IPS-15b (cell line): ENCODE measurements around the gene PDHX.

Source experiments
- H3K27me3 ChIP-seq: one replicate; pipeline ENCODE4 v1.6.1; 2013; ENCODE audit warnings: low read length; ENCODE audit not compliant: control insufficient read depth, insufficient read depth
- H3K36me3 ChIP-seq: one replicate; pipeline ENCODE4 v1.6.1; 2013; ENCODE audit warnings: low read length; ENCODE audit not compliant: control insufficient read depth, insufficient read depth
- H3K4me1 ChIP-seq: one replicate; pipeline ENCODE4 v1.6.1; 2013; ENCODE audit warnings: mild to moderate bottlenecking, low read length; ENCODE audit not compliant: control insufficient read depth, insufficient read depth
- H3K4me3 ChIP-seq: one replicate; pipeline ENCODE4 v1.5.1; 2013; ENCODE audit warnings: low read depth, low read length
- H3K9ac ChIP-seq: one replicate; pipeline ENCODE4 v1.6.1; 2013; ENCODE audit warnings: low read depth, mild to moderate bottlenecking, low read length
- H3K9me3 ChIP-seq: one replicate; pipeline ENCODE4 v1.6.1; 2013; ENCODE audit warnings: mild to moderate bottlenecking, low read length; ENCODE audit not compliant: control insufficient read depth, insufficient read depth

PDHX gene

GRCh38 chr11:34938611-34939010 is 22.2 kb downstream of the PDHX start:
- Histone ChIP-seq H3K27me3 (no peaks in the 10 kb centered on the region), H3K9me3 (no peaks in the 10 kb centered on the region), H3K9ac (no peak overlapping the region), H3K36me3 (no peaks in the 10 kb centered on the region), H3K4me1 (no peaks in the 10 kb centered on the region), H3K4me3 (no peak overlapping the region)

GRCh38 chr11:34940026-34940677 is 23.7 kb downstream of the PDHX start:
- H3K4me3 ChIP-seq: no peak overlapping the region
- H3K9me3 ChIP-seq: no peaks in the 10 kb centered on the region
- no peaks in the 10 kb centered on the region for H3K27me3 ChIP-seq
- no peaks in the 10 kb centered on the region for H3K4me1 ChIP-seq
- no peaks in the 10 kb centered on the region for H3K36me3 ChIP-seq
- H3K9ac ChIP-seq: no peak overlapping the region

- Histone ChIP-seq H3K4me1 (no peaks in the 10 kb centered on the region), H3K9me3 (no peaks in the 10 kb centered on the region), H3K27me3 (no peaks in the 10 kb centered on the region), H3K4me3 (no peak overlapping the region), H3K36me3 (no peaks in the 10 kb centered on the region), H3K9ac (no peak overlapping the region)
These were observed 25.3 kb downstream of the PDHX start for GRCh38 chr11:34941688-34942087.

- no peaks in the 10 kb centered on the region for H3K36me3 ChIP-seq
These were observed 28.3 kb downstream of the PDHX start for GRCh38 chr11:34944692-34945091.

GRCh38 chr11:34948696-34949095 is 32.3 kb downstream of the PDHX start:
- Histone ChIP-seq H3K9ac (no peak overlapping the region), H3K27me3 (no peaks in the 10 kb centered on the region), H3K4me1 (no peaks in the 10 kb centered on the region), H3K4me3 (no peak overlapping the region), H3K9me3 (no peaks in the 10 kb centered on the region), H3K36me3 (no peaks in the 10 kb centered on the region)

More at GRCh38 chr11:34944692-34945091, 28.3 kb downstream of the PDHX start:
- H3K4me1 ChIP-seq: no peaks in the 10 kb centered on the region
- no peak overlapping the region for H3K4me3 ChIP-seq
- no peak overlapping the region for H3K9ac ChIP-seq
- no peaks in the 10 kb centered on the region for H3K9me3 ChIP-seq
- no peaks in the 10 kb centered on the region for H3K27me3 ChIP-seq

GRCh38 chr11:34953955-34954354 is 37.5 kb downstream of the PDHX start:
- peaks cover 3% of the 10 kb centered on the region for H3K36me3 ChIP-seq
- H3K27me3 ChIP-seq: no peaks in the 10 kb centered on the region
- H3K4me1 ChIP-seq: no peaks in the 10 kb centered on the region
- no peak overlapping the region for H3K9ac ChIP-seq
- no peak overlapping the region for H3K4me3 ChIP-seq
- no peaks in the 10 kb centered on the region for H3K9me3 ChIP-seq

GRCh38 chr11:34957206-34957605 is 40.8 kb downstream of the PDHX start:
- Histone ChIP-seq H3K9me3 (no peaks in the 10 kb centered on the region), H3K36me3 (peaks cover 3% of the 10 kb centered on the region), H3K9ac (no peak overlapping the region), H3K4me1 (no peaks in the 10 kb centered on the region), H3K4me3 (no peak overlapping the region), H3K27me3 (no peaks in the 10 kb centered on the region)

- H3K4me3 ChIP-seq: no peak overlapping the region
- H3K9me3 ChIP-seq: no peaks in the 10 kb centered on the region
- no peaks in the 10 kb centered on the region for H3K4me1 ChIP-seq
- no peaks in the 10 kb centered on the region for H3K27me3 ChIP-seq
- H3K9ac ChIP-seq: no peak overlapping the region
- peaks cover 3% of the 10 kb centered on the region for H3K36me3 ChIP-seq
These were observed 41.2 kb downstream of the PDHX start for GRCh38 chr11:34957606-34958005.

- Histone ChIP-seq H3K4me3 (no peak overlapping the region), H3K36me3 (peaks cover 3% of the 10 kb centered on the region), H3K9ac (no peak overlapping the region), H3K9me3 (no peaks in the 10 kb centered on the region), H3K4me1 (no peaks in the 10 kb centered on the region), H3K27me3 (no peaks in the 10 kb centered on the region)
These were observed 43.4 kb downstream of the PDHX start for GRCh38 chr11:34959770-34960169.

GRCh38 chr11:34960277-34960676 is 43.9 kb downstream of the PDHX start:
- no peaks in the 10 kb centered on the region for H3K9me3 ChIP-seq
- H3K4me3 ChIP-seq: no peak overlapping the region
- H3K9ac ChIP-seq: no peak overlapping the region
- no peaks in the 10 kb centered on the region for H3K4me1 ChIP-seq
- peaks cover 3% of the 10 kb centered on the region for H3K36me3 ChIP-seq
- H3K27me3 ChIP-seq: no peaks in the 10 kb centered on the region

GRCh38 chr11:34962034-34962433 is 45.6 kb downstream of the PDHX start:
- Histone ChIP-seq H3K36me3 (peaks cover 5% of the 10 kb centered on the region), H3K9ac (no peak overlapping the region), H3K9me3 (no peaks in the 10 kb centered on the region), H3K4me3 (no peak overlapping the region), H3K4me1 (no peaks in the 10 kb centered on the region), H3K27me3 (no peaks in the 10 kb centered on the region)

GRCh38 chr11:34963351-34963750 is 46.9 kb downstream of the PDHX start:
- no peaks in the 10 kb centered on the region for H3K4me1 ChIP-seq
- no peaks in the 10 kb centered on the region for H3K27me3 ChIP-seq
- H3K36me3 ChIP-seq: peaks cover 2% of the 10 kb centered on the region
- no peak overlapping the region for H3K4me3 ChIP-seq
- H3K9ac ChIP-seq: no peak overlapping the region
- H3K9me3 ChIP-seq: no peaks in the 10 kb centered on the region
